ENCODE measurements around the gene RCSD1.

RCSD1 gene

GRCh38 chr1:167676916-167677848 is 47.1 kb downstream of the RCSD1 start:
- peak; percentile 53 for DNase-seq (ENCODE audit: extremely low read depth, insufficient read length)
- Histone ChIP-seq H3K27me3 (replicated peaks; ENCODE audit: control insufficient read depth, insufficient read depth, low read length) (no peaks in the 10 kb centered on the region), H3K36me3 (ENCODE audit: control insufficient read depth, insufficient read depth, low read length) (peaks cover 14% of the 10 kb centered on the region), H3K4me3 (replicated peaks; ENCODE audit: low read depth, low read length) (peak overlapping the region; percentile 2; the same call in 1 of the 2 replicates)
- no peak for TF ChIP-seq CTCF (IDR thresholded peaks at IDR 0.05; ENCODE audit: insufficient read depth, low read length, poor library complexity, severe bottlenecking)

- no peak overlapping the region for H3K4me3 ChIP-seq (replicated peaks; ENCODE audit: low read depth, low read length)
- peaks cover 16% of the 10 kb centered on the region for H3K36me3 ChIP-seq (ENCODE audit: control insufficient read depth, insufficient read depth, low read length)
- DNase-seq (ENCODE audit: extremely low read depth, insufficient read length): no peak
- H3K27me3 ChIP-seq (replicated peaks; ENCODE audit: control insufficient read depth, insufficient read depth, low read length): no peaks in the 10 kb centered on the region
- no peak for TF ChIP-seq CTCF (IDR thresholded peaks at IDR 0.05; ENCODE audit: insufficient read depth, low read length, poor library complexity, severe bottlenecking)
These were observed 48.4 kb downstream of the RCSD1 start for GRCh38 chr1:167678422-167678821.

DNA sequence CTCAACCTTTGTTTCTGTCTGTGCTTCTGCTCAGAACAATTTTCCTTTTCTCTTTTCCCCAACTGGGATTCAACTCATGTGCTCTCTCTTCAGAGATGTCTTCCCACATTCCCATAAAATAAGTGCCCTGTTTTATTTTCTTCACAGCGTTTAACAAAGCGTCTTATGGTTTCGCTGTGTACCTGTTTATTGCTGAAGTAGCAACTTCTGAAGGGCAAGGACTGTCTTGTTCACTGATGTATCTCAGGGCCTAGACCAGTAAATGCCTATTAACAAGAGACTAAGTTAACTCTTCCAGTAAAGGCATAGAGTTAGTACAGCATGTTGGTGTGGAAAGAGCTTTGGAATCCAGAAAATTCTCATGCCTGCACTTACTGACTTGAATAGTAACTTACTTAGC is 48.8 kb downstream of the RCSD1 start:
- H3K27me3 ChIP-seq (replicated peaks; ENCODE audit: control insufficient read depth, insufficient read depth, low read length): no peaks in the 10 kb centered on the region
- TF ChIP-seq CTCF (IDR thresholded peaks at IDR 0.05; ENCODE audit: insufficient read depth, low read length, poor library complexity, severe bottlenecking): no peak
- no peak for DNase-seq (ENCODE audit: extremely low read depth, insufficient read length)
- H3K4me3 ChIP-seq (replicated peaks; ENCODE audit: low read depth, low read length): no peak overlapping the region
- H3K36me3 ChIP-seq (ENCODE audit: control insufficient read depth, insufficient read depth, low read length): peaks cover 14% of the 10 kb centered on the region

DNA sequence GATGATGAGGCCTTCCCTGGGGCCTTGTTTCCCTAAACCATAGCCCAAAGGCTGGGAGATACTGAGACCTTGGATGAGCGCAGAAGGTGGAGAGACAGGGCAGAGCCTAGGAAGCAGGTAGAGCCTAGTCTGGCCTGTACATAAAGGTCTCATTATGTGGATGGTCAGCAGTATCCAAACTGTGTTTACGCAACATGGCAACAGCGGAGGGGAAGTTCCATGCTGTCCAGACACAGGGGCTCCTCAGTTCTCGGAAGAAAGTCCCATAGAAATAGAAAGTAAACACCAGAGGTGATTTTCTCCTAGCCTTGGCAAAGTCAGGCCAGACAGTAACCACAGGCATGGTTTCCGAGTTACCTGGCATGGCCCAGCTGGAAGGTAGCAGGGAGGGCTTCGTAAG is 49.7 kb downstream of the RCSD1 start:
- Histone ChIP-seq H3K36me3 (ENCODE audit: control insufficient read depth, insufficient read depth, low read length) (peaks cover 12% of the 10 kb centered on the region), H3K27me3 (replicated peaks; ENCODE audit: control insufficient read depth, insufficient read depth, low read length) (no peaks in the 10 kb centered on the region), H3K4me3 (replicated peaks; ENCODE audit: low read depth, low read length) (no peak overlapping the region)
- DNase-seq (ENCODE audit: extremely low read depth, insufficient read length): no peak
- no peak for TF ChIP-seq CTCF (IDR thresholded peaks at IDR 0.05; ENCODE audit: insufficient read depth, low read length, poor library complexity, severe bottlenecking)

- peaks cover 14% of the 10 kb centered on the region for H3K36me3 ChIP-seq (ENCODE audit: control insufficient read depth, insufficient read depth, low read length)
- no peak for DNase-seq (ENCODE audit: extremely low read depth, insufficient read length)
- H3K4me3 ChIP-seq (replicated peaks; ENCODE audit: low read depth, low read length): no peak overlapping the region
- H3K27me3 ChIP-seq (replicated peaks; ENCODE audit: control insufficient read depth, insufficient read depth, low read length): no peaks in the 10 kb centered on the region
- TF ChIP-seq CTCF (IDR thresholded peaks at IDR 0.05; ENCODE audit: insufficient read depth, low read length, poor library complexity, severe bottlenecking): no peak
These were observed 51.0 kb downstream of the RCSD1 start for GRCh38 chr1:167681024-167681423.
